ENCODE measurements around the gene FAR1. TPM values are rescaled to one million over a fixed set of nuclear protein-coding genes. Genes with fewer than 3 reads are reported as not detected.

The FAR1 gene
- total RNA-seq, 2 donors from 2014 or later: 40.2 to 43.2 TPM

GRCh38 chr11:13717331-13717730 lies 48.9 kb downstream of the FAR1 start:
- Histone ChIP-seq H3K9me3 (no peaks in the 10 kb centered on the region), H3K36me3 (replicated peaks in 1 of 2; ENCODE audit: insufficient read depth in 1 of 2, low read depth in 2 of 2) (peaks cover 0 to 25% of the 10 kb centered on the region in 2 donors), H3K4me3 (no peak overlapping the region), H3K27me3 (no peaks in the 10 kb centered on the region), H3K4me1 (no peaks in the 10 kb centered on the region), H3K27ac (no peak overlapping the region)
- intact Hi-C loops (cut with DNase I): no loop called here
- TF ChIP-seq POLR2A (IDR thresholded peaks at IDR 0.05) (no peak), CTCF (IDR thresholded peaks at IDR 0.05) (no peak)
- 90 to 95% methylated on average over 3 of the region's 3 CpGs for WGBS, 2 donors
- DNase-seq (no peak), ATAC-seq (no peak)

- no peaks in the 10 kb centered on the region for H3K4me1 ChIP-seq
- H3K27me3 ChIP-seq: no peaks in the 10 kb centered on the region
- H3K9me3 ChIP-seq: no peaks in the 10 kb centered on the region
- intact Hi-C loops (cut with DNase I): no loop called here
- DNase-seq (no peak), ATAC-seq (no peak)
- no peak overlapping the region for H3K4me3 ChIP-seq
- H3K36me3 ChIP-seq (replicated peaks in 1 of 2; ENCODE audit: insufficient read depth in 1 of 2, low read depth in 2 of 2): peaks cover 0 to 27% of the 10 kb centered on the region in 2 donors
- no peak overlapping the region for H3K27ac ChIP-seq
- no peak for TF ChIP-seq CTCF (IDR thresholded peaks at IDR 0.05)
- no peak for TF ChIP-seq POLR2A (IDR thresholded peaks at IDR 0.05)
Observed at GRCh38 chr11:13718394-13718793, 49.9 kb downstream of the FAR1 start.

- H3K27ac ChIP-seq: no peak overlapping the region
- no peaks in the 10 kb centered on the region for H3K4me1 ChIP-seq
- 52 to 61% methylated on average over 1 of the region's 1 CpG for WGBS, 2 donors
- intact Hi-C loops (cut with DNase I): no loop called here
- H3K27me3 ChIP-seq: no peaks in the 10 kb centered on the region
- no peak for TF ChIP-seq CTCF (IDR thresholded peaks at IDR 0.05)
- DNase-seq: no peak
- ATAC-seq: no peak
- H3K36me3 ChIP-seq (replicated peaks in 1 of 2; ENCODE audit: insufficient read depth in 1 of 2, low read depth in 2 of 2): peaks cover 0 to 10% of the 10 kb centered on the region in 2 donors
- no peaks in the 10 kb centered on the region for H3K9me3 ChIP-seq
- H3K4me3 ChIP-seq: no peak overlapping the region
Observed at GRCh38 chr11:13720940-13721339, 52.5 kb downstream of the FAR1 start.

GRCh38 chr11:13721760-13722159 lies 53.3 kb downstream of the FAR1 start:
- H3K4me1 ChIP-seq: no peaks in the 10 kb centered on the region
- no peaks in the 10 kb centered on the region for H3K27me3 ChIP-seq
- no peak for DNase-seq
- H3K36me3 ChIP-seq (replicated peaks in 1 of 2; ENCODE audit: insufficient read depth in 1 of 2, low read depth in 2 of 2): peaks cover 0 to 12% of the 10 kb centered on the region in 2 donors
- intact Hi-C loops (cut with DNase I): no loop called here
- ATAC-seq: no peak
- TF ChIP-seq POLR2A (IDR thresholded peaks at IDR 0.05): no peak
- no peak for TF ChIP-seq CTCF (IDR thresholded peaks at IDR 0.05)
- no peak overlapping the region for H3K27ac ChIP-seq
- H3K9me3 ChIP-seq: no peaks in the 10 kb centered on the region
- H3K4me3 ChIP-seq: no peak overlapping the region

GRCh38 chr11:13726456-13726855 lies 58.0 kb downstream of the FAR1 start:
- H3K36me3 ChIP-seq (replicated peaks in 1 of 2; ENCODE audit: insufficient read depth in 1 of 2, low read depth in 2 of 2): peaks cover 0 to 14% of the 10 kb centered on the region in 2 donors
- DNase-seq (no peak), ATAC-seq (no peak)
- no peaks in the 10 kb centered on the region for H3K9me3 ChIP-seq
- H3K27ac ChIP-seq: no peak overlapping the region
- H3K4me1 ChIP-seq: no peaks in the 10 kb centered on the region
- H3K4me3 ChIP-seq: no peak overlapping the region
- TF ChIP-seq CTCF (IDR thresholded peaks at IDR 0.05) (no peak), POLR2A (IDR thresholded peaks at IDR 0.05) (no peak)
- intact Hi-C loops (cut with DNase I): no loop called here
- WGBS, 2 donors: 93 to 97% methylated on average over 1 of the region's 1 CpG
- H3K27me3 ChIP-seq: no peaks in the 10 kb centered on the region

Data from body of pancreas (tissue), 4 donors.